ENCODE measurements around the gene SSH2.
"Not testable (repeated sequence)": the region's sequence is repeated elsewhere in the genome, so short reads cannot be mapped to it uniquely, and the experiment has no call there.

Gene SSH2

DNA sequence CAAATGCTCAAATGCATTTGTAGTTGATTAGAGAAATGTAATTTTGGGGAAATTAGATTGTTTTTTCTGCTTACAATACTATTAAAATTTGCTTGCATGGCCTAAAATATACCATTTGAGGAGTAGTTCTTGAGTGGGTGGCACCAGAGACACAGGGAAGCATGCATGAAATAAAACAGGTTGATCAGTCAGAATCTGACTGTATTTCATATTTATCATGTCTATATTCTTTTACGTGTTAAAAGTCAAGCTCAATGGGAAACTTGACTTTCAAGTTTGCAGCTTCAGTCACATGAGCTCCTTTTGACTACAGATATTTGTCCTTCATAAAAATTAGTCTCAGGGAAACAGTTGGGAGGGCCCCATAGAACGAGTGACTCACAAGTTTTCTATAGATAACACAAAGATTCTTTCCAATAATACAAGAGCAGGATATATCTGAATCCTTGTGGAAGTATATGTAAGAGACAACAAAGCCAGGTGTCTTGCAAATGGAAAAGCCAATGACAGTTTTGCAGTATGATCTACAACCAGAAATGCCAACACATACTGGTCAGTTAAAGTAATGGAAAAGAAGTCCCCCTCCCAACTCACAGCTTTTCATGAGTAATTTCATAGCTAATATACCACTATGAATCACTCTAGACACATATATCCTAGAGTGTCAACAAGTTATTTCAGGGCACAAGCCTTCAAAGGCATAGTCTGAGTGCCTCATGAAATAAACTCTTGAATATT, 265.1 kb downstream of the SSH2 start:
- DNase-seq (ENCODE audit: low read depth), result no peak

DNA sequence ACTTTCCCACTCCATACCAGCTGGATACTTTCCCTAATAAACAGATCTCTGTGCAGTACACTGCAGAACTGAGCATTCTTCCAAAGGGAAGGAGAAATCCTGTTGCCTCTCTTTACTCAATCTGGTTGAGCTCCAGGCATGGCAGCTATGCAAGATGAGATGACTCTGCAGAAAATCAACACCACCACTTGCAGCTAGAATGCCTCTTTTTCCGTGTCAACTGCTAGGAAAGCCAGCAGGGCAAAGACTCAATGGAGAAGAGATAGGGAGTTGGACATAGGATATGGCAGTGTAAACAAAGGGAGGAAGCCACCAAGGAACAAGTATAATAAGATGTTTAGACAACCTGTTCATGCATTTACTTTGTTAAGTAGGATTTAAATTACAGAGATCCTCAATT, 266.9 kb downstream of the SSH2 start:
- no peak for DNase-seq (ENCODE audit: low read depth)

DNA sequence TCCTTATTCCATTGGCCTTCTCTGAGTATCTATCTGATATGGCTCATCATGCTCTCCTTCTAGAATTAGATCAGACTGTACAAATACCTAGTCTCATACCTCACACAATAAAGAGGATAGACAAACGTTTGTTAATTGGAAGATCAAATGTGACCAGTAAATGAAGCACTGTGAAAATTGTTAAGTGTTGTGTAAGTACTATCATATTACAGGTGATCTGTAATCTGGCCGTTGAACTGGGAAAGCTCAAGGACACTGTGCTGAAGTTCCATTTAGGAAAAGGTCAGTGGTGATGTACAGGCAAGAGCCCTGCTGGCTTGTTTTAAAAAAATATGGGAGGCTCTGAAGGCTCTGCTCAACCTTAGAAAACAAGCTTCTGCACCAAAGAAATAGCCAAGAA, 268.8 kb downstream of the SSH2 start:
- DNase-seq (ENCODE audit: low read depth), result no peak

DNA sequence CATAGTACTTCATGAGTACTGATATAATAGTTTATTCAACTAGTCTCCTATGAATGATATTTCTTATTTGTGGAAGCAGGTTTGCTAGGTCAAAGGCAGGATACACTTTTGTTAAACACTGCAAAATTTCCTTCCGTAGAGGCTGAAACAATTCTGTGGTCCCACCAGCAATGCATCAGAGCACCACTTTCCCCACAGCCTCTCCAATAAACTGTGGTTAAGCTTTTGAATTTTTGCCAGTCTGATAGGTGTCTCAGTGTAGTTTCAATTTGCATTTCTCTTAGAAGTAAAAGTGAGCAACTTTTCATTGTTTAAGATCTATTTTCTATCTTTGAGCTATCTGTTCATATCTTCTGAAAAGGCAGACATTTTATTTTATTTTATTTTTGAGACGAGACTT, 270.9 kb downstream of the SSH2 start:
- DNase-seq (ENCODE audit: low read depth), result no peak

DNA sequence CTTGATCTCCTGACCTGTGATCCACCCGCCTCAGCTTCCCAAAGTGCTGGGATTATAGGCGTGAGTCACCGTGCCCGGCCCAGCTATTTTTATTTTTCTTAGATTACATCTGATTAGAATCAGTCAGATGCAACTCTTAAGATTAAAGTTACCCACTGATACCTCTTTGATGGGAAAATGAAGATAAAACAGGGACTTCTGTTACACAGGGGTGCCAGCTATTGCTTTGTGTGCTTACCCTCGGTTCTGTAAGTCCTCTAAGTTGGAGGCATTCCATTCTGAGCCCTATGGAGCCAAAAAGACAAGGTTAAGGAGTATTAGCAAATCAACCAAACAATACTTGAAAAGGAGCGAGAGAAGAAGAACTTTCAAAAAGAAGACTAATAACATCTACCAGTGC, 274.7 kb downstream of the SSH2 start:
- no peak for DNase-seq (ENCODE audit: low read depth)

DNA sequence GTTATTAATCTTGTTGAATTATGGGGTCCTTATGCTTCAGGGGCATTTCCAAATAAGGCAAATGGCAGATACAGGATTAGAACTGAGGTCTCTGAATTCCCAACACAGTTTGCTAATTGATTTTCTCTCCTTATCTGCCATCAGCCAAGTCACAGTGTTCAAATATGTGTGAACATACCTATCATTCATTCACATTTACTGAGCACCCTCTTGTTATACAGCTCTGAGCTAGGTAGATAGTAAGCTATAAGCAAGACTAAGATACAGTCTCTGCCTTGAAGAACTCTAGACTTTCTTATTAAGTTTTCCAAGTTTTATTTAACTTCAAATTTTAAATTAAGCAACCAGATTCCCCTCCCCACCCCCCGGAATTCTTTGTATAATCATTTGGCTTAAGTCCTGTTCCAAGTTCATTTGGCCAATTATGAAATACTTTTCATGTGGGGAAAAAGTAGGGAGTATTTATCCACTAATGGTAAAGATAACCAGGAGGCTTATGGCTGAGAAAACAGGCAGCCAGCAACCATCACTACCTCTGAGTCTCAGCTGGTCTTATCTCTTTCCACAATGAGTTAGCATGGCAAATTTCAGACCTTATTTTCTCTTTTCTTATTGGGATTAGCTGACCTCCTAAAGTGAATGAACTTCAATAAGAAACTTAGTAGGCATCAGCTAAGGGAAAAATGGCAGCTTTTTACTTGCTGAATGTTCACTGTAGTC, 275.9 kb downstream of the SSH2 start:
- no peak for DNase-seq (ENCODE audit: low read depth)

DNA sequence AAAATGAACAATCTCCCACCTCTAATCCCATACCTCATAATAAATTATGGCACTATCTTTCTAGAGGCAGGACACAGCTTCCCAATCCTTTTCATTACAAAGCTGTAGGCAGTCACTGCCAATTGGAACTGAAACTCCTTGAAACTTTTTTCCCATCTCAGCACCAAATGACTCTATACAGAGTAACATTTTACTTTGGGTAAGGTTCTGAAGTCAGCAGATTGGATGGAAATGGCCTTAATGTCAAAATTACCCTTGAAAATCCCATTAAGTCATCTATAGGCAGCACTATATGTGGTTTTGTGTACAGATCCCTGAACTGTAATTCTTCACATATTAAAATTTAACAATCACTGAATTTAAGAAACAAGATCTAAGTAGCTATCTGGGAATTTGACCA, 277.1 kb downstream of the SSH2 start:
- no peak for DNase-seq (ENCODE audit: low read depth)

DNA sequence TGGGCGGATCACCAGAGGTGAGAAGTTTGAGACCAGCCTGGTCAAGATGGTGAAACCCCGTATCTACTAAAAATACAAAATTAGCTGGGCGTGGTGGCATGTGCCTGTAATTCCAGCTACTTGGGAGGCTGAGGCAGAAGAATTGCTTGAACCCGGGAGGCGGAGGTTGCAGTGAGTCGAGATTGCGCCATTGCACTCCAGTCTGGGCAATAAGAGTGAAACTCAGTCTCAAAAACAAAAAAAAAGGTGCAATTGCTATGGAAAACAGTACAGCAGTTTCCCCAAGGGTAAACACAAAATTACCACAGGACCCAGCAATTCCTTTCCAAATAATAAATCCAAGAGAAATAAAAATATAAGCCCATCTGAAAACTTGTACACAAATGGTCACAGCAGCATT, 278.1 kb downstream of the SSH2 start:
- DNase-seq (ENCODE audit: low read depth), result not testable (repeated sequence)

DNA sequence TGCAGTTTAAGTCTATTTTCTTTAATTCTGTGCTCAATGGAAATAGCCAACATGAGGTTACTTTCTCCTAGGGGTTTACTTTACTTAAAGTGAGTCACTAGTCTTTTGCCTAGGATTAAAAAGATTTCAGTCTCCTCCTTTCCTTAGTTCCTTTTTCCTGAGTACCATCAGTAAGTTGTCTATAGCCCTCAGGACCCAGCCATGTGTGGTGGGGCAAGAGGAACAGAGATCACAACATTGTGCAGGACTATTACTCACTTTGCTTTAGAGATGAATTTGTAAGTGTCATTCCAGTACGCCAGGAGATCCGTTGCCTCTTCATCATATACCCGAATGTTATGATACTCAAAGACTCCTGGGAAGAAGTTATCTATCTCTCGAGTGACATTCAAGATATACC, 279.6 kb downstream of the SSH2 start:
- DNase-seq (ENCODE audit: low read depth), result no peak

DNA sequence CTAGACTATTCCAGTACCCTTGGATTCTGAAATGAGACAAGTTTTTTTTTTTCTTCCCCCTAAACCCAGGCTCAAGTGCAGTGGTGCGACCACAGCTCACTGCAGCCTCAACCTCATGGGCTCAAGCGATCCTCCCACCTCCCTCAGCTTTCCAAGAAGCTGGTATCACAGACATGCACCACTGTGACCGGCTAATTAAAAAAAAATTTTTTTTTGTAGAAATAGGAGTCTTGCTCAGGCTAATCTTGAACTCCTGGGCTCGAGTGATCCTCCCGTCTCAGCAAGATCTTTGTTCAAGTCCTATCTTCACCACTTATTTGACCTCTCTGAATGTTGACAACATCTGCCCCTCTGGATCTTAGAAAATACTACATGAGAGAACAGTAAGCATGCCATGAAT, 280.7 kb downstream of the SSH2 start:
- DNase-seq (ENCODE audit: low read depth), result no peak

DNA sequence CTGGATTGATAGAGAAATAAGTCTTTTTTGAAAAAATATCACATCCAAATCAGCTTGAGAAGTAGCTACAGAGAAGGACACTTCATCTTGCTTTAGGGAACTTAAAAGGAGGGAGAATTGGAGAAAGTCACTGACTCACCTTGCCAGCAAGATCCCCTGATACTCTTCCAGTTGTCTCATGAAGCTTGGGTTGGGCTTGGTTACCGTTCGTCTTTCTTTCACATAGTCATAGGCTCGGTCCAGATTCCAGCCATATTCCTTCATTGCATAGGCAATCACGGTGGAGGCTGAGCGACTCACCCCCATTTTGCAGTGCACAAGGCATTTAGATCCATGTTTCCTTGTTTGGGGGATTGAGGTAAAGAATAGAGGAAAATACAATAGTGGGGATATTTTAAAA, 282.0 kb downstream of the SSH2 start:
- DNase-seq (ENCODE audit: low read depth), result no peak

DNA sequence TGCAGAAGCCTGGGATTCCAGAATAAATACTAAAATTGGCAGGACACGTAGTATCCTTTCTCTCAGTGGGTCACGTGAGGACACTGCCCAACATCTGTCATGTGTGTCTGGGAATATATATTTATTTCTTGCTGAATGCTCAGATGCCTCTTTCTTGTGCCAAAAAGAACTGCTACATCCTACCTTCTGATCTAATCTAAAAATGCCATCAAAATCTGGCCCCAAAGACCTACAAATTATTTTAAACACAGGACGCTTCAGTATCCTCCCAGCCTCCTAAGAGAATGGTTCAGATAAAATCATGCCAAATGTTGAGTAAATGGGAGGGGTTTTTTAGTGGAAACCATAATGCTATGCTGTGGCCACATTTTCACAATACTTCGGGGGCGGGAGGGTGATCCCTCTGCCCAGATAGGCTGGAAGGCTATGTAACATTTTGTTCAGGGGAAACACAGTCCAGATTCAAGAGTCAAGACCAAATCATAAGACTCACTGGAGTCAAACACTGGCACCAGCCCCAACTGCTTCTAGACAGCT, 284.4 kb downstream of the SSH2 start:
- no peak for DNase-seq (ENCODE audit: low read depth)

DNA sequence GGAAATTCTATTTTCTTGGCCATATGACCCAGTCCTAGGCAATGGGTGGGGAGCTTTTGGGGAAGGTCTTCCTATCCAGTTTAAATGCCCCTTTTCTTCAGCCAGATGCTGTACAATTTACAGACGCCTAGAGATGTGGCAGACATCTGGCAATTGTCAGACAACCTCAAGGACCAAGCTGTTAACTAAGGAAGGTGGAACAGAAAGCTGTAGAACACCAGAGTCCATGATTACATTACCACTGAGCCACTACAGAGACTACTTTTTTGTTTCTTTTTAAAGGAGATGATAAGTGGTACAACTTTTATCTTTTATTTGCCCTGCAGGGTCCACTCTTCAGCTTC, 286.2 kb downstream of the SSH2 start:
- no peak for DNase-seq (ENCODE audit: low read depth)

DNA sequence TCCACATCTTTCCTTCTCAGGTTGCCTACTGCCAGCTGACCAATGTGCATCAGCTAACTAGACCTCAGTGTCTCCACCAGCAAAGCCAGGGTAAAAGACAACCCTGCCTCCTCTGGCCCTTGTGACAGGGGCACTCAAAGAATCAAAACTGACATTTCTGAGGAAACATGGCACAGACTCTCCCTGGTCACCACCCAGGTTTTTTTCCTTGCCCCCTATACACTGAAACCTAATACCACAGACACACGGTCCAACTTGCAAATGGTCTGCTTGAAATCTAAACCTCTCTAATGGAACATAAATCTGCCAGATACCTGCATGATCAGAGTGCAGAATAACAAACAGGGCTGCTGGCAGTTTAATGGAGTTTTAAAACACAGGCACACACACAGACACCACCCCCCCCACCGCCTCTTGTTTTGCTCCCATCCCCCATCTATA, 287.8 kb downstream of the SSH2 start:
- DNase-seq (ENCODE audit: low read depth), result no peak

DNA sequence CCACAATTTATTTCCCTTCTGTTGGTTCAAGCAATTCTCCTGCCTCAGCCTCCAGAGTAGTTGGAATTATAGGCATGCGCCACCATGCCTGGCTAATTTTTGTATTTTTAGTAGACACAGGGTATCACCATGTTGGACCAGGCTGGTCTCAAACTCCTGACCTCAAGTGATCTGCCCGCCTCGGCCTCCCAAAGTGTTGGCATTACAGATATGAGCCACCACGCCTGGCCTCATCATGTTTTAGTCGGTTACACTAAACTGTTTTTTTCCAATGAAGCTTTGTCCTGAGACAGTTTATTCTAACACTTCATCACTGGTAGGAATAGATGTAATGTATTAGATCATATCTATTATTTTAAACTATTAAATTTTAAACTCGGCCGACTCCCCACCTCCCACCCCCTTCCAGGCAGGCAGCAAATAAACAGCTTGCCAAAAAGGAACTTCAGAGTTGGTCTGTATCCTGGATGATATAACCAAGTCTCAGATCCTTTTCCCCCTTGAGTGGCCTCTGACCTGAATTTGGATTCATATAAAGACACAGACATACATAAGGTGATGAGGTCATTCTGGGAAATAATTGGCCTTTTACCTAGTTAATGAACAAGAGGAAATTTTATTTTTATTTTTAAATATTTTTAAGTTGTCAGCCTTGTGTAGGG, 288.9 kb downstream of the SSH2 start:
- no peak for DNase-seq (ENCODE audit: low read depth)

DNA sequence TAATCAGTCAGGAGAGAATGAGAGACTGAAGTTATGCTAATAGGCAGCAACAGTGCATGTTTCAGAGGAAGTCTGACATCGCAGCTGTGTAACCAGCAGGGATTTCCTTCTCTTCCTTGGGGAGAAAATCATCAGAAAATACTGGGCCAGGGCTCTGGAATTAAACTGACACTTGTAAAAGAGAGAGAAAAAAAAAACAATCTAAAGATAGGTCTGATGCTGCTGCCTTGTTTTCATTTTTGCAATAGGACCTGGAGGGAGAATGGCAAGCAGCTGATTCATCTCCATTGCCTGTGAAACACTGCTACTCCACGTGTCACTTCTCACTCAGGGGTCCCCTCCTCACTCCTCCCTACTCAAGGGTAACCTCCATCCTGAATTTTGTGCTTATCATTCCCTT, 289.6 kb downstream of the SSH2 start:
- DNase-seq (ENCODE audit: low read depth), result no peak

DNA sequence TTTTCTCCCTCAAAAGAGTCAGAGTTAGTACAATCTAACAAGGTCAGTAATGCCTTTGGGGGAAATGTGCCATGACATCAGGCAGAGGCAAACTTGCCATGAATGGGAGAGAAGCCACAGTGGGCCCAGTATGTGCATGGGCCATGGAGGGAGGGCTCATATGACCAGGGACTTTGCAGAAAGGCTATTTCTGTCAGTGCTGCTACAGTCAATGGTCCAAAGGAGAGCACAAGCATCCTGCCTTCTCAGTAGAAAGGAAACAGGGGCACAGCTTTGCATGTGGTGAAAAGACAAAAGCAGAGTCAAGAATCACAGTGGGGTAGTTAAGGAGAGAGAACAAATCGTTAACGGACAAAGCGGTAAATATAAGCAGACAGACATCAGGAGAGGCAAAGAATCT, 296.1 kb downstream of the SSH2 start:
- no peak for DNase-seq (ENCODE audit: low read depth)

DNA sequence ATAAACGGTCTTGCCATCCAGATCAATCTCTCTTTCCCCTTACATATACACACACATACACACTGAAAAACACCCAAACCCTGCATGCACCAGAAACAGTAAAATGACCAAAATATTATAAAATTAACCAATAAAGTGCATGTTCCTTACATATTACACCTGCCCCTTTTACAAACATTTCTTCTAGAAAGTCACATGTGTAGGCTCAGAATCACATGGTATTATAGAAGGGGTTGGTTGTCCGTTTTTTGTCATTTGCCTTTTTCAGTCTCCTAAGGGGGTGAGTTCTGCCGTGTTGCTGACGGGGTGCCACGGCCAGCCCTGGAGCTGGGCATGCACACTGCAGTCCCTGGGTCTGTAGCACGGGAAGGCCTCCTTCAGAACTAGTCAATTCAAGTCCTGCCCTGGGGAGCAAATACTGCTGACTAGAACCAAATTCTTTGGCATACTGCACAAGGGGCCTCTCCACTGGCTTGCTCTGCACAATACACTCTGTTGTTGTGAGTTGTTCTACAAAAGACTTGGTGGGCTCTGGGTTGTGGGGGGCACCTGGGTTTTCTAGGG, 299.3 kb downstream of the SSH2 start:
- DNase-seq (ENCODE audit: low read depth), result no peak

DNA sequence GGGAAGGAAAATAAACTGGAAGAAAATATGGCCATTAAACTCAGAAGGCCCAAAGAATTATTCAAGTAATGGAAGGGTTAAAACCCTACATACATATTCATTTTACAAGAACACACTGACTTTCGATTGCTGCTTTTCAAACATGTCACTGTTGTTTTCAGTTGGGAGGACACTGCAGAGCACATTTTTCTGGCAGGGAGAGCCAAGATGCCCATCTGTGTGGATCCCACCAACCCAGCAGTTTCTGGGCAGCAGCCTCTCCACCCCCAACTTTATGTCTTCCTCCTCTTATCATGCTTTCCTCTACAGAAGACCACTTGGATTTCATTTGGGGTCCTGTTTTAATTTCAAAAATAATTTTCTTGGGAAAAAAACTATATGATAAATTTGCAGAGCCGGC, 300.2 kb downstream of the SSH2 start:
- no peak for DNase-seq (ENCODE audit: low read depth)

DNA sequence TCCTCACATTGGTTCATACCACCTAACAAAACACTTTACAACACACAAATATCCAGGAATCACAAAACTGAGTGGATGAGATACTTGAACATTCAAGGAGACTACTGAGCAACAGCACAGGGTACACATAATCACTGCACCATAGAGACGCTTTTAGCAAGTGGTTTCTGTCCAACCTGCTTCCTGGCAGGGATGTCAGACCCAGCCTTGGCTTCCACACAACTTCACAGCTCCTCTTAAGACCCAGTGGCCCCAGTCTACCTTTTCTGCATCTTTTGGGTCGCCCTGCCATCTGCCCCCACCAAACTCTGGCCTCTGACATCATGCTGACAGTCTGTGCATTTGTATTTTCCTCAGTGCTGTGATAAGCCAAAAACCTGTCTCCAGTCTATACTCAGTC, 301.4 kb downstream of the SSH2 start:
- no peak for DNase-seq (ENCODE audit: low read depth)

DNA sequence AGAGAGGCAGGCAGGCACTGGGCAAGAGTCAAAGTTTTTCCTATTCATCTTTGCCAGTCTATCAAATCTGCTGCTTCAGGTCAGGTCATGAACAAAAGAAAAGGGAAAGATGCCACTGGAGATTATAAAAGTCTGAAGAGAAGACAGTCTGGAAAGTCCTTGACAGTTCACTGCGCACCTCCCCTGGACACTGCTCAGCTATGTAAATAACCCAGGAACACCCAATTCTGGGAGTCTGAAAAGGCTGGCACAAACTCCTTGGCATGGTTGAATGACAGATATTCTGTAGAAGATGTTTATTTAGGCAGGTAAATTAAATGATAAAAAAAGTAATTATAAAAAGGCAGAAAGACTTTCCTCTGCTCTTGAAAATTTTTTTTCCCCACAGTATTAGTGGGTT, 302.1 kb downstream of the SSH2 start:
- no peak for DNase-seq (ENCODE audit: low read depth)

DNA sequence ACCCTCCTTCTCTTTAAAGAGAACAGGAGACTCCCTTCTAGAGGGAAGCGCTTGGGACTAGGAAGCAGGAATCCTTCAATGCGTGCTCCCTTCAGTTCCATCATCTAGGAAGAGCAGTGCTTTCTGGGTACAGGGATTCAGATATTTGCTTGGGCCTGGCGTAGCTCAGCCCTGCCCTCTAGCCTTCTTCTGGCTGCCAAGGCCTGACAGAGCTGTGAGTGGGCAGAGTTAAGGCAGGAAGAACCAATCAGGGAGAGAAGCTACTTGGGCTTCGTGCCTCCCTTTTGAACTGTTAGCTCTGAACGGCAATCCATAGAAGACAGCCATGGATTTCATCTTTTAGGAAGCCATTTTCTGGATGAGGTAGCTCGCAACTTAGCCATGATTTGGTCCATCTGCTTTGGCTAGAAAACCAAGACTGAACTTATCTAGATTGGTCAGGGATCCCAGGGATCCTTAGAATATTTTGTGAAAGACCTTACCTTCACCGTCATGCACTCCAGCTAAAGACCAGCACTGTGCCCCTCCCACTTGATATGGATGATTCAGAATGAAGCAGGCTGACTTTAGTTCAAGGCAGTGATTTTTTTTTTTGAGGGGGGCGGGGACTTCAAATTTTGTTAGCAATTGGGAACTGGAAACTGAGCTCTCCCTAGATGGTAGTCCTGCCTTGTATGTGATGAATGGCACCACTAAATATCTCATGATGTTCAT, 304.8 kb downstream of the SSH2 start:
- DNase-seq (ENCODE audit: low read depth), result no peak

Measured in T-helper 22 cell (primary cell).